GM12892 (cell line): Measurements from ENCODE around the gene RAB6A.

Experiments used
- POLR2A ChIP-seq: IDR thresholded peaks from 2 replicates; pipeline ENCODE4 v1.6.1; 2011; ENCODE audit warnings: low read depth, low read length, control low read depth
- POLR2AphosphoS5 ChIP-seq: IDR thresholded peaks from 2 replicates; pipeline ENCODE4 v1.6.1; 2011; ENCODE audit warnings: low read depth, low read length, control low read depth
- TAF1 ChIP-seq: IDR thresholded peaks from 2 replicates; pipeline ENCODE4 v1.6.1; 2011; ENCODE audit warnings: low read depth, mild to moderate bottlenecking, control low read depth, low read length, borderline replicate concordance

DNA sequence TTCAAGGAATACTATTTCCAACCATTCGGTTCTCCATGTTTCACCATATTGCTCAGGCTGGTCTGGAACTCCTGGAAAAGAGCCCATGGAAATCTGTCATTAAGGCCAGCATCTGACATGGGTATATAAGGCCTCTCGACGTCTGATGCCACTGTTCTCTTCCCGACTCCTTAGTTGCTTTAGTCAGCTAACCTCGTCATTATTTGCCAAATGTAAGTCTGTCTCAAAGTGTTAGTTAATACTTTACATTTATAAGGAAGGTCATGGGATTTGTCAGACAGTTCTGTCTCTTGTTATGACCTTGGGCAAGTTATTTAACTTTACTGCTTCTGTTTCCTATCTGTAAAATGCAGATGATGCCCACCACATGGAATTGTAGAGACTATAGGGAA is 28.4 kb upstream of the RAB6A start:
- TF ChIP-seq POLR2AphosphoS5 (no peak), POLR2A (no peak), TAF1 (no peak)
